ENCODE data around the gene MT1E. TPM values are rescaled to one million over a fixed set of nuclear protein-coding genes. Genes with fewer than 3 reads are reported as not detected.

MT1E gene
- total and polyA plus RNA-seq, 2 of the 13 experiments (the other 11 are each of a cell fraction or from before 2014, with no cell fraction given): 110 to 1,072 TPM

DNA sequence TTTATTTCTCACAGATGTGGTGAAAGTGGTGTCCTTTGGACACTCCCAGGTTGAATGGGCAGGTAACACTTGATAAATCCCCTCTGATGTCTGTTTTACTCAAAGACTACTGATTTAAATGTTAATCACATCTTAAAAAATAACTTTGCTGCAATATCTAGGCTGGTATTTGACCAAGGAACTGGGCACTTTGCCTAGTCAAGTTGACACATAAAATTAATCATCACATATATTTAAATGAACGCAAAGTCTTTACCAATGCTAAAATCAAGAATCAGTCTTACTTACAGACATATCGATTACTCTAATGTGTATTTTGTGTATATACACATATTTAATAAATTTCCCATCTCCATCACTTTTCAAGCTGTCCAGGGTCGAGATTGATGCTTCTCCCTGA is 10.2 kb upstream of the MT1E start:
- no peak overlapping the region for H3K27ac ChIP-seq (ENCODE audit: extremely low read length, insufficient read depth, low read length)
- no peak overlapping the region for H3K4me2 ChIP-seq (ENCODE audit: low read depth, low read length)
- BruUV-seq (replicated peaks): no TSS peak
- H3K27me3 ChIP-seq (ENCODE audit: control insufficient read depth in 1 of 2, insufficient read depth in 2 of 2, low read length in 2 of 2): peaks cover 11 to 33% of the 10 kb centered on the region in 2 experiments; a peak in 4 of 5 replicates
- no peak for DNase-seq (ENCODE audit: low spot score)
- intact Hi-C loops (cut with micrococcal nuclease; ENCODE audit: unreplicated experiment): no loop called here
- TF ChIP-seq GATA4 (IDR thresholded peaks at IDR 0.05; ENCODE audit: borderline replicate concordance, low read depth) (no peak), ZNF615 (CRISPR knock-in tag; IDR thresholded peaks at IDR 0.05; ENCODE audit: borderline replicate concordance) (no peak), GZF1 (CRISPR knock-in tag; IDR thresholded peaks at IDR 0.05) (no peak), CBFB (CRISPR knock-in tag; IDR thresholded peaks at IDR 0.05) (no peak), NKX3-1 (CRISPR knock-in tag; IDR thresholded peaks at IDR 0.05) (no peak), MAF1 (CRISPR knock-in tag; IDR thresholded peaks at IDR 0.05; ENCODE audit: borderline replicate concordance) (no peak), ZC3H4 (CRISPR knock-in tag; IDR thresholded peaks at IDR 0.05; ENCODE audit: borderline replicate concordance) (no peak), NFYC (CRISPR knock-in tag; IDR thresholded peaks at IDR 0.05) (no peak)
- ChIA-PET CTCF (ENCODE audit: low intra/inter-chr PET ratio, low total read pairs) (no interaction called here), POLR2A (interaction anchor here (1.5 kb wide), 1 partner anchor 10 kb away, joined by 6 read pairs; the partner anchor contains the start of gene MT1E)
- H3K4me3 ChIP-seq (replicated peaks in 1 of 3; ENCODE audit: insufficient read depth in 1 of 3, low read depth in 2 of 3, low read length in 3 of 3): no peak overlapping the region
- in situ Hi-C loops (cut with HindIII; ENCODE audit: extremely low pct_ligation_motif_present, low pct_unique_long_range_greater_than_20kb): no loop called here
- ATAC-seq: no peak
- no peak overlapping the region for H2AFZ ChIP-seq (ENCODE audit: low read length)
- no peaks in the 10 kb centered on the region for H4K20me1 ChIP-seq (ENCODE audit: insufficient read depth, low read length)
- WGBS (ENCODE audit: low lambda C conversion rate): 47% methylated on average over 3 of the region's 3 CpGs
- H3K79me2 ChIP-seq (ENCODE audit: insufficient read depth, low read length): no peaks in the 10 kb centered on the region
- no peaks in the 10 kb centered on the region for H3K9me3 ChIP-seq (ENCODE audit: low read length)
- H3K36me3 ChIP-seq (replicated peaks in 1 of 2; ENCODE audit: control insufficient read depth in 1 of 2, insufficient read depth in 2 of 2, low read length in 2 of 2): no peaks in the 10 kb centered on the region
- FAIRE-seq: no peak
- no peak overlapping the region for H3K9ac ChIP-seq (ENCODE audit: insufficient read depth, low read depth, low read length)
- peaks cover 26% of the 10 kb centered on the region for H3K4me1 ChIP-seq (ENCODE audit: insufficient read depth, low read length)

DNA sequence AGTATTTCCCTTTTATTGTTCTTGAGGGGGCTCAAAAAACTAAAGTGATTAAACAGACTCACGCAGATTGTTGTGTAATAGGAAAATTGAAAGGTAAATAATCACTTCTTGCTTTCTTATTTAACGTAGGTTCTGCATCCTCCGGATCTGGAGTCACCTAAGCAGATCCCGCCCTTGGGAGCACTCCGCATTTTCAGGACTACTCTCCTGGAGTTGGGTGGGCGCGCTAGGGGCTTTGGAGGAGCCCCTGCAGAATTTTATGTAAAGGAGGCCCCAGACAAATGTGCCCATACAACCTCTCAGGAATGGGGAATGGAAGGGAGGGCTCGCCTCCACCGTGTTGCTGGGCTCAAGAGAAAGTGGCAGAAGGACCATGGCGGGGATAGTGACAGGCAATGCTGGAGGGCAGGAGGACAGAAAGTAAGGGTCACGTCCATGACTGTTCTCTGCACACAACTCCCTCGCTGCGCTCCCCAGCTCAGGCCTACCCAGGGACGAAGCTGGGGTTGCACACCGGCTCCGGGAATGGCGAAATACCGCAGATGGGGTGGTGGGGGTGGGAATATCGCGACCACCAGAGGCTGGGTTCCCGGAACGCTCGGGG is 8.9 kb upstream of the MT1E start:
- no peak overlapping the region for H3K9ac ChIP-seq (ENCODE audit: insufficient read depth, low read depth, low read length)
- H3K27me3 ChIP-seq (ENCODE audit: control insufficient read depth in 1 of 2, insufficient read depth in 2 of 2, low read length in 2 of 2): peaks cover 11 to 37% of the 10 kb centered on the region in 2 experiments; a peak in 4 of 5 replicates
- no peak overlapping the region for H3K4me3 ChIP-seq (replicated peaks in 1 of 3; ENCODE audit: insufficient read depth in 1 of 3, low read depth in 2 of 3, low read length in 3 of 3)
- peaks cover 18% of the 10 kb centered on the region for H3K4me1 ChIP-seq (ENCODE audit: insufficient read depth, low read length)
- no TSS peak for BruUV-seq (replicated peaks)
- no peak for FAIRE-seq
- no peak overlapping the region for H2AFZ ChIP-seq (ENCODE audit: low read length)
- DNase-seq (ENCODE audit: low spot score): no peak
- in situ Hi-C loops (cut with HindIII; ENCODE audit: extremely low pct_ligation_motif_present, low pct_unique_long_range_greater_than_20kb): no loop called here
- ATAC-seq: no peak
- POLR2A ChIA-PET: no interaction called here
- H3K27ac ChIP-seq (ENCODE audit: extremely low read length, insufficient read depth, low read length): no peak overlapping the region
- 72% methylated on average over 23 of the region's 23 CpGs for WGBS (ENCODE audit: low lambda C conversion rate)
- H3K79me2 ChIP-seq (ENCODE audit: insufficient read depth, low read length): no peaks in the 10 kb centered on the region
- TF ChIP-seq ZNF563 (CRISPR knock-in tag; IDR thresholded peaks at IDR 0.05) (no peak), ZNF326 (CRISPR knock-in tag; IDR thresholded peaks at IDR 0.05; ENCODE audit: borderline replicate concordance) (no peak), CEBPB (IDR thresholded peaks at IDR 0.05; ENCODE audit: borderline replicate concordance, low read depth, low read length) (0 out of 2 replicates have a peak, but pooled peaks have one; percentile 12)
- TF ChIP-seq, protein P1, sequence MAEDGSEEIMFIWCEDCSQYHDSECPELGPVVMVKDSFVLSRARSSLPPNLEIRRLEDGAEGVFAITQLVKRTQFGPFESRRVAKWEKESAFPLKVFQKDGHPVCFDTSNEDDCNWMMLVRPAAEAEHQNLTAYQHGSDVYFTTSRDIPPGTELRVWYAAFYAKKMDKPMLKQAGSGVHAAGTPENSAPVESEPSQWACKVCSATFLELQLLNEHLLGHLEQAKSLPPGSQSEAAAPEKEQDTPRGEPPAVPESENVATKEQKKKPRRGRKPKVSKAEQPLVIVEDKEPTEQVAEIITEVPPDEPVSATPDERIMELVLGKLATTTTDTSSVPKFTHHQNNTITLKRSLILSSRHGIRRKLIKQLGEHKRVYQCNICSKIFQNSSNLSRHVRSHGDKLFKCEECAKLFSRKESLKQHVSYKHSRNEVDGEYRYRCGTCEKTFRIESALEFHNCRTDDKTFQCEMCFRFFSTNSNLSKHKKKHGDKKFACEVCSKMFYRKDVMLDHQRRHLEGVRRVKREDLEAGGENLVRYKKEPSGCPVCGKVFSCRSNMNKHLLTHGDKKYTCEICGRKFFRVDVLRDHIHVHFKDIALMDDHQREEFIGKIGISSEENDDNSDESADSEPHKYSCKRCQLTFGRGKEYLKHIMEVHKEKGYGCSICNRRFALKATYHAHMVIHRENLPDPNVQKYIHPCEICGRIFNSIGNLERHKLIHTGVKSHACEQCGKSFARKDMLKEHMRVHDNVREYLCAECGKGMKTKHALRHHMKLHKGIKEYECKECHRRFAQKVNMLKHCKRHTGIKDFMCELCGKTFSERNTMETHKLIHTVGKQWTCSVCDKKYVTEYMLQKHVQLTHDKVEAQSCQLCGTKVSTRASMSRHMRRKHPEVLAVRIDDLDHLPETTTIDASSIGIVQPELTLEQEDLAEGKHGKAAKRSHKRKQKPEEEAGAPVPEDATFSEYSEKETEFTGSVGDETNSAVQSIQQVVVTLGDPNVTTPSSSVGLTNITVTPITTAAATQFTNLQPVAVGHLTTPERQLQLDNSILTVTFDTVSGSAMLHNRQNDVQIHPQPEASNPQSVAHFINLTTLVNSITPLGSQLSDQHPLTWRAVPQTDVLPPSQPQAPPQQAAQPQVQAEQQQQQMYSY (CRISPR knock-in tag; IDR thresholded peaks at IDR 0.05): peak; percentile 59
- intact Hi-C loops (cut with micrococcal nuclease; ENCODE audit: unreplicated experiment): no loop called here
- H3K4me2 ChIP-seq (ENCODE audit: low read depth, low read length): no peak overlapping the region
- H3K36me3 ChIP-seq (replicated peaks in 1 of 2; ENCODE audit: control insufficient read depth in 1 of 2, insufficient read depth in 2 of 2, low read length in 2 of 2): no peaks in the 10 kb centered on the region
- no peaks in the 10 kb centered on the region for H3K9me3 ChIP-seq (ENCODE audit: low read length)
- no peaks in the 10 kb centered on the region for H4K20me1 ChIP-seq (ENCODE audit: insufficient read depth, low read length)
- CTCF ChIA-PET (ENCODE audit: low intra/inter-chr PET ratio, low total read pairs): no interaction called here

Data from HepG2 (cell line).